Loucy (cell line): ENCODE measurements around the gene CAPN2.

Source experiments
- H2AFZ ChIP-seq: fragments of 200-600 bp; sonication (generic); 2 replicates; pipeline ENCODE4 v1.6.0; 2016; ENCODE audit warnings: antibody characterized with exemption, mild to moderate bottlenecking, low read length, moderate library complexity
- H3F3A ChIP-seq: fragments of 200-600 bp; 2 replicates; pipeline ENCODE4 v1.6.0; 2016; ENCODE audit warnings: antibody characterized with exemption, low read depth, mild to moderate bottlenecking
- H3K27me3 ChIP-seq: fragments of 200-600 bp; sonication (generic); 2 replicates; pipeline ENCODE4 v1.6.1; 2014; ENCODE audit warnings: low read length, mild to moderate bottlenecking; ENCODE audit not compliant: insufficient read depth, poor library complexity, severe bottlenecking
- H3K36me3 ChIP-seq: fragments of 200-600 bp; sonication (generic); 2 replicates; pipeline ENCODE4 v1.6.1; 2016; ENCODE audit warnings: low read length; ENCODE audit not compliant: insufficient read depth
- H3K4me1 ChIP-seq: fragments of 200-600 bp; sonication (generic); 2 replicates; pipeline ENCODE4 v1.5.1; 2014; ENCODE audit warnings: low read length, mild to moderate bottlenecking; ENCODE audit not compliant: insufficient read depth, poor library complexity, severe bottlenecking
- H3K4me2 ChIP-seq: fragments of 200-600 bp; sonication (generic); 2 replicates; pipeline ENCODE4 v1.6.0; 2014; ENCODE audit warnings: antibody characterized with exemption, low read length, low read depth, mild to moderate bottlenecking; ENCODE audit not compliant: poor library complexity, severe bottlenecking
- H3K4me3 ChIP-seq: fragments of 200-600 bp; sonication (generic); 2 replicates; pipeline ENCODE4 v1.5.1; 2014; ENCODE audit warnings: low read length, mild to moderate bottlenecking, mixed read lengths; ENCODE audit not compliant: poor library complexity, severe bottlenecking
- H3K79me2 ChIP-seq: fragments of 200-600 bp; sonication (generic); 2 replicates; pipeline ENCODE4 v1.6.1; 2014; ENCODE audit warnings: low read length; ENCODE audit not compliant: insufficient read depth
- H3K9ac ChIP-seq: fragments of 200-600 bp; sonication (generic); 2 replicates; pipeline ENCODE4 v1.6.0; 2014; ENCODE audit warnings: mild to moderate bottlenecking, low read depth, low read length, moderate library complexity; ENCODE audit not compliant: poor library complexity, severe bottlenecking
- H3K9me2 ChIP-seq: fragments of 200-600 bp; sonication (generic); replicated peaks from 2 replicates; pipeline ENCODE4 v1.6.1; 2016; ENCODE audit warnings: low read depth, low read length, mixed read lengths
- H3K9me3 ChIP-seq: fragments of 200-600 bp; sonication (generic); 2 replicates; pipeline ENCODE4 v1.6.1; 2014; ENCODE audit warnings: mild to moderate bottlenecking, antibody characterized with exemption, low read length, low read depth; ENCODE audit not compliant: insufficient read depth
- H4K20me1 ChIP-seq: fragments of 200-600 bp; sonication (generic); 2 replicates; pipeline ENCODE4 v1.6.0; 2014; ENCODE audit warnings: antibody characterized with exemption, low read length, mild to moderate bottlenecking; ENCODE audit not compliant: insufficient read depth, poor library complexity, severe bottlenecking
- EZH2phosphoT487 ChIP-seq: fragments of 200-600 bp; IDR thresholded peaks from 2 replicates; pipeline ENCODE4 v1.6.1; 2018; ENCODE audit warnings: antibody characterized with exemption, mild to moderate bottlenecking, moderate library complexity, borderline replicate concordance
- TF ChIP-seq, protein P1 (sequence below): fragments of 200-600 bp; sonication (generic); conservative IDR thresholded peaks from 2 replicates; pipeline ENCODE4 v1.5.1; 2014; ENCODE audit warnings: mild to moderate bottlenecking, antibody characterized with exemption, low read length

Gene CAPN2

DNA sequence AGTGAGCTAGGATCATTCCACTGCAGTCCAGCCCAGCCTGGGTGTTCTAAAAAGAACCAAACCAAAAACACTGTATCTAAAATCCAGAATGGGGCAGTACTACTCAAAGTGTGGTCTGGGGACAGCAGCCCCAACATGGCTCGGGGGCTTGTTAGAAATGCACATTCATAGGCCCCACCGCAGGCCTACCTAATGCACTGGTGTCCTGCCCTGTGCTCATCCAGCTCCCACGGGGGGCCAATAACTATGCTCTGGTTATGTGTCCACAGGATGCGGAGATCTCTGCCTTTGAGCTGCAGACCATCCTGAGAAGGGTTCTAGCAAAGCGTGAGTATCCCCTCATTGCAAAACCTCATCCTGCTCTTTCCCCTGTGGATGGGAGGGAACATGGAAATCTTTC, 51.5 kb downstream of the CAPN2 start:
- TF ChIP-seq, protein P1, sequence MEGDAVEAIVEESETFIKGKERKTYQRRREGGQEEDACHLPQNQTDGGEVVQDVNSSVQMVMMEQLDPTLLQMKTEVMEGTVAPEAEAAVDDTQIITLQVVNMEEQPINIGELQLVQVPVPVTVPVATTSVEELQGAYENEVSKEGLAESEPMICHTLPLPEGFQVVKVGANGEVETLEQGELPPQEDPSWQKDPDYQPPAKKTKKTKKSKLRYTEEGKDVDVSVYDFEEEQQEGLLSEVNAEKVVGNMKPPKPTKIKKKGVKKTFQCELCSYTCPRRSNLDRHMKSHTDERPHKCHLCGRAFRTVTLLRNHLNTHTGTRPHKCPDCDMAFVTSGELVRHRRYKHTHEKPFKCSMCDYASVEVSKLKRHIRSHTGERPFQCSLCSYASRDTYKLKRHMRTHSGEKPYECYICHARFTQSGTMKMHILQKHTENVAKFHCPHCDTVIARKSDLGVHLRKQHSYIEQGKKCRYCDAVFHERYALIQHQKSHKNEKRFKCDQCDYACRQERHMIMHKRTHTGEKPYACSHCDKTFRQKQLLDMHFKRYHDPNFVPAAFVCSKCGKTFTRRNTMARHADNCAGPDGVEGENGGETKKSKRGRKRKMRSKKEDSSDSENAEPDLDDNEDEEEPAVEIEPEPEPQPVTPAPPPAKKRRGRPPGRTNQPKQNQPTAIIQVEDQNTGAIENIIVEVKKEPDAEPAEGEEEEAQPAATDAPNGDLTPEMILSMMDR = no peak
- TF ChIP-seq EZH2phosphoT487 = no peak
- H3K9me3 ChIP-seq = no peaks in the 10 kb centered on the region
- no peak overlapping the region for H3K4me3 ChIP-seq
- H4K20me1 ChIP-seq = no peaks in the 10 kb centered on the region
- no peaks in the 10 kb centered on the region for H3K4me1 ChIP-seq
- no peak overlapping the region for H3K9ac ChIP-seq
- no peak overlapping the region for H3K4me2 ChIP-seq
- H3K36me3 ChIP-seq = no peaks in the 10 kb centered on the region
- H3K79me2 ChIP-seq = no peaks in the 10 kb centered on the region
- no peak overlapping the region for H2AFZ ChIP-seq
- no peaks in the 10 kb centered on the region for H3K9me2 ChIP-seq
- no peaks in the 10 kb centered on the region for H3K27me3 ChIP-seq
- no peaks in the 10 kb centered on the region for H3F3A ChIP-seq

DNA sequence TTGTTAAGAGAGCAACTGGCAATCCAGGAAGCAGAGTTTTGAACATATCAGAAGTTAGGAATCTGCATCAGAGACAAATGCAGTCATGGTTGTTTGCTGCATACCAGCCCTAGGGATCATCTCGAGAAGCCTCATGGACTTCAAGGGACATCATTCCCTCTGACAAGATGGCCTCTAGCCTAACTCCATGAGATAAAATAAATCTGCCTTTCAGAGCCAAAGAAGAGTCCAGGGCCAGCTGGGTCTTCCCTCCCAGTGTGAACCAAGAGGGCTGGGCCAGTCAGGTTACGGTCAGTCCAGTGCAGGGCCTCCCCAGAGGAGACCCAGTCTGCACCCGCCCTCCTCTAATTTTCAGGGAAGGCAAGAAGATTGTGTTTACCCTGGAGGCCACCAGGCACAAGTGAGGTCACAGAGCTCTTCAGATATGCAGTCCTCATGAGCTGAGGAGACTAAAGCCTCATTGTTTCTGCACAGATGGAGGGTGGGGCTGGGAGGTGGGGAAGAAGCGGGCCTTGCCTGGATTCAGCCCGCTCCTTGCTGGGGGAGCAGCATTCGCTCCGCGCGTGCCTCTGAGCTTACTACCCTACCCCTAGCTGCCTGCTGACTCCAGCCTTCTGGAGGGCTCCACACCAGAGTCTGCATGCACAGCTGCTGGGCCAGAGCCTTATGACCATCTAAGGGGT, 52.8 kb downstream of the CAPN2 start:
- no peaks in the 10 kb centered on the region for H3K36me3 ChIP-seq

DNA sequence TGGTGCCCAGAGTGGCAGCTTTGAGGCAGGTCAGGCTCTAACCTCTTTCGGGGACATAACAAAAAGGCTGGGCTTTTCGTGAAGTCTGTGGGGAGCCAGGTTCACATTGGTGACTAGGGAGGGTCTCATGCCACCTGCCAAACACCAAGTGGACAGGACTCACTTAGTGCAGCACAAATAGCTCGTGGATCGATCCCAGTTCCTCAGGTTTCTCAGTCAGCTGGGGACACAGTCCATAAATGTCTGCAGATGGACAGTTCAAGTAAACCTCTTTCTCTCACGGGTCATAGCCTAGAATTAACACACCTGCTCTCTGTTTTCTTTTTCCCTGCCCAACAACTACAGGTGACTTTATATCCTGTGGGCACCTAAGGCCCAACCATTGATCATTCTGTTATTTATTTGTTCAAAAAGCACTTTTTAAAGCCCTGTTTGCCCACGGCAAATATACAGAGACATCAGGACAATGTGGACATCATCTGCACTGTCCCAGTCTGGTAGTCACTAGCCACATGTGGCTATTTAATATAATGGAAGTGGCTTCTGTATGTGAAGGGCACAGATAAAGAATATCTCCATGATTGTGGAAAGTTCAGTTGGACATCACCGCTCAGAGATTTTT, 53.5 kb downstream of the CAPN2 start:
- Histone ChIP-seq H3K4me2 (no peak overlapping the region), H4K20me1 (no peaks in the 10 kb centered on the region), H3F3A (no peaks in the 10 kb centered on the region), H3K36me3 (no peaks in the 10 kb centered on the region), H3K9me3 (no peaks in the 10 kb centered on the region), H3K4me3 (no peak overlapping the region), H3K4me1 (no peaks in the 10 kb centered on the region), H2AFZ (no peak overlapping the region), H3K9ac (no peak overlapping the region), H3K79me2 (no peaks in the 10 kb centered on the region), H3K27me3 (no peaks in the 10 kb centered on the region), H3K9me2 (no peaks in the 10 kb centered on the region)
- TF ChIP-seq EZH2phosphoT487 = no peak
- TF ChIP-seq, protein P1 = no peak

More for the DNA sequence above, 52.8 kb downstream of the CAPN2 start:
- Histone ChIP-seq H3K4me3 (no peak overlapping the region), H2AFZ (no peak overlapping the region), H3K4me1 (no peaks in the 10 kb centered on the region), H3K9me3 (no peaks in the 10 kb centered on the region), H4K20me1 (no peaks in the 10 kb centered on the region), H3K4me2 (no peak overlapping the region), H3F3A (no peaks in the 10 kb centered on the region), H3K79me2 (no peaks in the 10 kb centered on the region), H3K9ac (no peak overlapping the region), H3K9me2 (no peaks in the 10 kb centered on the region), H3K27me3 (no peaks in the 10 kb centered on the region)
- TF ChIP-seq EZH2phosphoT487 = no peak
- TF ChIP-seq, protein P1 = no peak
